Activated naive CD8-positive, alpha-beta T cell treated with anti-CD3 and anti-CD28 coated beads, Interleukin-2, amount 50 U/mL, for 16 hours (primary cell): ENCODE results near the gene ASB4.
"Not testable (repeated sequence)": the region's sequence is repeated elsewhere in the genome, so short reads cannot be mapped to it uniquely, and the experiment has no call there.

Source experiments
- DNase-seq: peaks from one replicate; pipeline ENCODE4 v3.0.0-alpha.2; 2020; ENCODE audit warnings: low read depth, low spot score

The ASB4 gene

GRCh38 chr7:95552010-95552926, 66.5 kb downstream of the ASB4 start:
- not testable (repeated sequence) for DNase-seq

- DNase-seq = no peak
These were observed 68.2 kb downstream of the ASB4 start for GRCh38 chr7:95553939-95554338.

GRCh38 chr7:95556777-95557176, 71.0 kb downstream of the ASB4 start:
- no peak for DNase-seq

GRCh38 chr7:95558864-95559263, 73.1 kb downstream of the ASB4 start:
- no peak for DNase-seq

GRCh38 chr7:95560674-95561073, 74.9 kb downstream of the ASB4 start:
- no peak for DNase-seq

- DNase-seq = no peak
These were observed 84.0 kb downstream of the ASB4 start for GRCh38 chr7:95569720-95570119.

GRCh38 chr7:95577137-95577536, 91.4 kb downstream of the ASB4 start:
- no peak for DNase-seq

- DNase-seq = no peak
These were observed 92.6 kb downstream of the ASB4 start for GRCh38 chr7:95578299-95578855.

- no peak for DNase-seq
These were observed 93.6 kb downstream of the ASB4 start for GRCh38 chr7:95579318-95579717.

- DNase-seq = no peak
These were observed 95.7 kb downstream of the ASB4 start for GRCh38 chr7:95581467-95581866.

- DNase-seq = no peak
These were observed 97.0 kb downstream of the ASB4 start for GRCh38 chr7:95582578-95583293.

GRCh38 chr7:95583834-95584621, 98.3 kb downstream of the ASB4 start:
- no peak for DNase-seq

- no peak for DNase-seq
These were observed 99.2 kb downstream of the ASB4 start for GRCh38 chr7:95584769-95585425.

- DNase-seq = no peak
These were observed 99.7 kb downstream of the ASB4 start for GRCh38 chr7:95585426-95585789.

- DNase-seq = no peak
These were observed 101.2 kb downstream of the ASB4 start for GRCh38 chr7:95586951-95587301.

- DNase-seq = no peak
These were observed 103.3 kb downstream of the ASB4 start for GRCh38 chr7:95589031-95589430.

- no peak for DNase-seq
These were observed 104.0 kb downstream of the ASB4 start for GRCh38 chr7:95589766-95590165.
